COR-L47 (cell line): Measurements from ENCODE around the gene CELF2.

Experiments used
- DNase-seq: peaks from one replicate; lab custom pipeline; 2025; lab: John Stamatoyannopoulos, UW

Gene CELF2

DNA sequence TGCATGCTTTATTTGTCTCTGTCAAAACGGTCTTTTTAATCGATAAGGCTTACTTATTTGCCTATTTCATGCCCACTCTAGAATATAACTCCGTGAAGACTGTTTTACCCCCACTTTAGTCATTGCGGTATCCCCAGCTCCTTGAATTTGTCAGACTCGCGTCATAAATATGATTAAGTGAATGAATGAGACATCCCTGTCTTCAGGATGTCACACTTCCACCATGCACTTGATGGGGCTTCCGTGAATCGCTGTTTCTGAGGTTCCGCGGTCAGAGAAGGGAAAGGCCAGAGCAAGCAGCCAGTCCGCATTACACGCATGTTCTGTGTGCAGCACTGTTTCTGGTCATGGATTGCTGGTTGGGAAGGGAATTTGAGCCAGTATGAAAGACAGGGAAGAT lies 138.8 kb downstream of the CELF2 start:
- DNase-seq: no peak

DNA sequence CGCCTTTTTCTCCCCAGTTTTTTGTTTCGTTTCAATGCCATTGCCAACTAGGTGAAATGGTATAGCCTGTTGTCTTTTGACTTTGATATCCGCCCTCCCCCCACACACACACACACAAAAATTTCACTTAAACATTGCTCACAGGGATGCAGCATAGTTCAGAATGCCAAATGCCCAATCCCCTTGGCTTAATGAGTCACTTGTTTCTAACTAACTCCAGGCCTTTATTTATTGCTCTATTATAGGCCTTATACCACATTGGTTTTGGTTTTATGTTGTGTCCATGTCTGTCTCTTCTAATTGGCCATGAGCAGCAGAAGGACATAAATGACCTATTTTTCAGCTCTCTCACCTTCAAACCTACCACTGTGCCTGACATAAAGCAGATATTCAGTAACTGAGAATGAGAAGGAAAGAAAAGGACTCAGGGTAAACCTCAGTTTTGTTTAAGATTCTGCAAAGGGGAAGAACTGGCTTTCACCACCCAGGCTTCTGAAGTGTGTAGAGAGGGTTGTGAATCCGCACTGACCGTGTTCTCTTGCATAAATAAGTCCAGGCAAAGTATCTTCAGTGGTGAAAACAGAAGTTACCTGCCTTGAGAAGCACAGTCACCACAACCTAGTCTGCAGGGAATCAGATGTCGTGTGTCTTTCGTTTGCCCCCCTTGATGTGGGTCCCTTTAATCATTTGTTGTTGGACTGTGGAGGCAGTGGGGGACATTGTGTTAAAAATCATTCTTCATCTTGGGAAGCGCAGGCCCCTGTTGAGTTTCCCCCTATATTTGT lies 139.8 kb downstream of the CELF2 start:
- DNase-seq: no peak

DNA sequence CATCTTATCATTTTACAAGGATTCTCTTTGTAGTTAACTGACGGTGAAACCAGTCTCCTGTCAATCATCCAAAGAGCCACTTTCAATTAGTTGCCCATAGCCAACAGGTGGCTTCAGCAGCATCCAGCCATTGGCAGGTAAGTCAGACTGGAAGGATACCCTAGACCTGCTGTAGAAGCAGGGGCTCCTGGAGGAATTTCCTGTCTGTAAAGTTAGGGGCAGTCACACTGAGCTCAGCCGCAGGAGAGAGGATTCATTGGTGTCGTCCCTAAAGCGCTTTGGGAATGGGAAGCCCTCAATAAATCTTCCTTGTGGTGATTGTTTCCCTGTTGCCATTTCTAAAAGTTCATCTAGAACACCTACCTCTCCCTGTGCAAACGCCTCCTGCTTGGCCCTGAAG lies 140.4 kb downstream of the CELF2 start:
- DNase-seq: no peak

GRCh38 chr10:11159543-11160215 lies 142.0 kb downstream of the CELF2 start:
- DNase-seq: no peak

DNA sequence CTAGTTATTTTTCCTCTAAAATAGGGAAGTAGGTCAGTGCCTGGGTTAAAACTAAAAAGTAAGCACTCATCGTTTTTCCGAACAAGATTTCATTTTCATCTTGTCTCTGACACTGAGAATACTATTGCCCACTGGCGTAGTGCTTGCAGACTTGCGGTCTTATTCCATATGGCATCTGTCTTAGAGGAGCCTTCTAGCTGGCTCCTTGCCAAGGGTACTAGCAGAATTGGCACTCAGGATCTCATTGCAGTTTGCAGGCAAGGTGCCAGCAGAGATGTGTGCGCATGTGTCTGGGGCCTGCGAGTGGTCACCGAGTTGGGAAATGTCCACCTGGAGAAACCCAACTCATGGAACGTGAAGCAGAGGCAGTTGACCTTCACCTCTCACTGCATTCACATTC lies 143.4 kb downstream of the CELF2 start:
- DNase-seq: no peak

- no peak for DNase-seq
These were observed 144.2 kb downstream of the CELF2 start for GRCh38 chr10:11161910-11162309.

DNA sequence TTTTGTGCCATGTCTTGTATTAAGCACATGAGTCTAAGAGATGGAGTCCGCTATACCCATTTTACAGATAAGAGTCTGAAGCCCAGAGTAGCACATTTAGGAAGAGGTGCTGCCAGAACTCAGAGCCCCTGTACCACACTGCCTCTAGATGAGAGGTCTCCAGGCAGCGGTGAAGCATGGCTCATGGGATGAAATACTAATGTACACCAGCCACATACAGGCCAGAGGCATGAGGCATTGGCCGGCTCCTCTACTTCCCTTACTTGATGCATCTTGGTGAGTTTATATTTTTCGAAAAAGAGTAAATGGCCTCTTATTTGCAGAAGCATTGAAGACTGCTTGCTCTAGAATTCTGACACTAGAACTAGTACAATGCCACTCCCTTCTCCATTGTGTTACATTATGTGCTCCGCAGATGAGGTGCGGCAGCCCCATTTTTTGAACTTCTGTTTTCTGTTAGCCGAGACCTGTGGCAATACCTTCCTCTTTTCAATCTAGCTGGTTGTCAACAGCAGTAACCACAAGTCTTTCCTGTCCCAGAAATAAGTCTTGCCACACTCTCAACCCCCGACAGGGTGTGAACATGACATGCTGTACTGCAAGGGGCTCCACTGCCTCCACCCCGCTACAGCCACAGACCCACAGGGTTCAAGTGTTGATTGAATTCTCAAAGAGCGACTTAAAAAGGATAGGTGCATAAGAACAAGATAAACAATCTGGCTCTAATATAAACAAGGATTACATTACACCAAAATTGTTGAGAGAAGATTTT lies 145.3 kb downstream of the CELF2 start:
- no peak for DNase-seq

- DNase-seq: no peak
These were observed 146.3 kb downstream of the CELF2 start for GRCh38 chr10:11163780-11164550.

DNA sequence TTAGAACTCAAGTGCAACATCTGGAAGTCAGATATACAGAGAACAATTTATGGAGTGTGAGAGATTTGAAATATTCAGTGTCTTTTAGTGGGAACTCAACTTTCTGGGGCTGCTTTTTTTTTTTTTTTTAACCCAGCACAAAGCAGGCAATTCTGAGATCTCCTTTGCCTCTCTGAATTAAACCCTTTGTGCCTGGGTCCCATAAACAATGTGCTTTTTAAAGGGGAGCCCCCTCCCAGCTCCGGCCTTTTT lies 146.8 kb downstream of the CELF2 start:
- DNase-seq: no peak

GRCh38 chr10:11164803-11165590 lies 147.3 kb downstream of the CELF2 start:
- no peak for DNase-seq

- DNase-seq: no peak
These were observed 148.2 kb downstream of the CELF2 start for GRCh38 chr10:11165591-11166543.

DNA sequence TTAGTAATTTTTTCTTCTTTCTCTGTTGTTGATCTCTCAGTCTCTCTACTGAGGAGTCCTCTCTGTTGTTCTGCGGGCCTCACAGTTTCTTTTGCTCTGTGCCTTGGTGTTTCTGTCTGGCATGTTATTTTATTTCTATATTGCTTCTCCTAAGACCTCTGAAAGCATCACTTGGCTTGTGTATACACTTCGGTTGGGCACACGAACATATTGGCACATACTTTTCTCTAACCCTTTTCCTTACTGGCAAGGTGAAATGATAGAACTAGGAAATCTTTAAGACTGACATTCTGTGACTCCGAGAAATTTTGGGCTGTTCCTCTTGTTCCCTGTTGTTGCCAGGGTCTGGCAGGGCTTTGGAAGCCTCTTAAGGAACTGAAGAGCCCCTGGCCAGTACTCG lies 148.9 kb downstream of the CELF2 start:
- DNase-seq: no peak

DNA sequence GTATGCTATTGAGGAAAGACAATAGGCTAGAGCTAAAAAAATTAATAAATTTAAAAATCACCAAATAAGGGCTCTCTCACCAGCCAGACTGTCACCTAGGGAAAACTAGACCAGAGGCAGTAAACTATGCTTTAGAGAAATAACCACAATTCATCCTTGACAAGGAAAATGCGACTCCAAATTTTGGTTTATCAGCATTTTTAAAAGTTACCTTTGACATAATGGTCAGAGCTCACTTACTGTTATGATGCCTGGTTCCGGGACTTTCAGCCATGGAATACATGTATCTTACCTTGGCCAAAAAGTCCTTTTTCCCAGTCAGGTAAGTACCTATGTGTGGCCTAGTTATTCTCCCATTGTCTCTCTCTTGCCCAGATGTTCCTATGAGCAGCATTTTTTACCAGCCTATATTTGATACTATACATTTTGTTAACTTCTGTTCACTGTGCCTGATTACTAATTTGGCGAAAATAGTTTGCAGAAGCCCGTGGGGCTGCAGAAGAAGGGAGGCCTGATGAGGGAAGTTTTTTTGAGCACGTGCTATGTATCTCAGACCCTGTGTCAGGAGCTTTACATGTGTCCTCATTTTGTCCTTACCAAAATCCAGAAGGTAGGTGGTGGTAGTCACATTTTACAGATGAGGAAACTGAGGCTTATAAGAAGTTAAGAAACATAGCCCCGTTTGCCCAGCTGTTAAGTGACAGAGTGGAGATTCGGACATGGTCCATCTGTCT lies 149.7 kb downstream of the CELF2 start:
- no peak for DNase-seq

GRCh38 chr10:11168423-11169090 lies 150.9 kb downstream of the CELF2 start:
- no peak for DNase-seq

DNA sequence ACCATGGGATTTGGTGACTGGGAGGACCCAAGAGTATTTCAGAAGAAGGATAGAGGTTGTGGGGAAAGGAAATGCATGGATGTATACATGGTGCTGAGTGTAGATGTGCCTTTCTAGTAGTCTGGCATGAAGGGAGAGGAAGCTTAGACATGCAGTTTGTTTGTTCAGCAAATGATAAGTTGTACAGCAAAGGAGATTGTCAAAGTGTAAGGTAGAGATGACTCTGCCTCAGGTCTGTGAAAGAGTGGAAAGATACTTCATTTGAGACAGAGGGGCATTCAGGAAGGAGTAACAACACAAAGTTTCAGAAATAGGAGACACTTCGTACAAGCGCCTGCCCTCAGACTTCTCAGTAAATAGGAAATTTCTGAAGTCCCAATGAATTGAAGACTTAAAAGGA lies 152.3 kb downstream of the CELF2 start:
- DNase-seq: no peak

- no peak for DNase-seq
These were observed 152.9 kb downstream of the CELF2 start for GRCh38 chr10:11170574-11170973.

GRCh38 chr10:11170993-11171851 lies 153.6 kb downstream of the CELF2 start:
- DNase-seq: no peak

GRCh38 chr10:11173042-11173441 lies 155.4 kb downstream of the CELF2 start:
- no peak for DNase-seq
